Hepatocyte (in vitro differentiated cells): ENCODE results near the gene LPAR2. TPM values are rescaled to one million over a fixed set of nuclear protein-coding genes. Genes with fewer than 3 reads are reported as not detected.

Experiments used
- DNase-seq: peaks from one replicate; pipeline ENCODE4 v3.0.0-alpha.2; 2016; ENCODE audit warnings: low spot score
- H2AFZ ChIP-seq: fragments of 200-600 bp; sonication (generic); 2 replicates; pipeline ENCODE4 v1.6.0; 2016; ENCODE audit warnings: antibody characterized with exemption, mild to moderate bottlenecking
- H3K27ac ChIP-seq: fragments of 200-600 bp; sonication (generic); 2 replicates; pipeline ENCODE4 v1.5.1; 2016; ENCODE audit warnings: mild to moderate bottlenecking
- H3K27me3 ChIP-seq: fragments of 200-600 bp; sonication (generic); 2 replicates; pipeline ENCODE4 v1.6.1; 2016
- H3K36me3 ChIP-seq: fragments of 200-600 bp; sonication (generic); replicated peaks from 2 replicates; pipeline ENCODE4 v1.5.1; 2016; ENCODE audit warnings: low read depth; ENCODE audit not compliant: insufficient read depth
- H3K4me1 ChIP-seq: fragments of 200-600 bp; sonication (generic); 2 replicates; pipeline ENCODE4 v1.5.1; 2016; ENCODE audit warnings: mild to moderate bottlenecking, moderate library complexity; ENCODE audit not compliant: insufficient read depth
- H3K4me2 ChIP-seq: fragments of 200-600 bp; sonication (generic); 2 replicates; pipeline ENCODE4 v1.6.0; 2016
- H3K4me3 ChIP-seq: fragments of 200-600 bp; sonication (generic); 2 replicates; pipeline ENCODE4 v1.5.1; 2016; ENCODE audit warnings: mild to moderate bottlenecking
- H3K79me2 ChIP-seq: fragments of 200-600 bp; sonication (generic); 2 replicates; pipeline ENCODE4 v1.6.0; 2017; ENCODE audit warnings: mild to moderate bottlenecking
- H3K9me2 ChIP-seq: fragments of 200-600 bp; sonication (generic); replicated peaks from 2 replicates; pipeline ENCODE4 v1.6.0; 2017; ENCODE audit warnings: mild to moderate bottlenecking; ENCODE audit not compliant: insufficient read depth
- H3K9me3 ChIP-seq: fragments of 200-600 bp; sonication (generic); 2 replicates; pipeline ENCODE4 v1.5.1; 2016; ENCODE audit warnings: low read depth, mild to moderate bottlenecking
- H4K20me1 ChIP-seq: fragments of 200-600 bp; sonication (generic); 2 replicates; pipeline ENCODE4 v1.6.0; 2016; ENCODE audit warnings: mild to moderate bottlenecking; ENCODE audit not compliant: insufficient read depth, poor library complexity, severe bottlenecking
- CTCF ChIP-seq: fragments of 200-600 bp; sonication (generic); IDR thresholded peaks from 2 replicates; pipeline ENCODE4 v1.5.1; 2016; ENCODE audit warnings: antibody characterized with exemption, mild to moderate bottlenecking; ENCODE audit not compliant: poor library complexity
- EZH2 ChIP-seq: fragments of 200-600 bp; sonication (generic); IDR thresholded peaks from 2 replicates; pipeline ENCODE4 v1.6.1; 2016; ENCODE audit warnings: antibody characterized with exemption, mild to moderate bottlenecking, borderline replicate concordance
- EZH2phosphoT487 ChIP-seq: fragments of 200-600 bp; sonication (generic); IDR thresholded peaks from one replicate; pipeline ENCODE4 v1.6.1; 2018; ENCODE audit warnings: antibody characterized with exemption, mild to moderate bottlenecking, low read depth, moderate library complexity; ENCODE audit not compliant: unreplicated experiment, severe bottlenecking
- WGBS: methylation state at CpG from one replicate; pipeline ENCODE4 v1.1.6; 2016; ENCODE audit warnings: low lambda C conversion rate; ENCODE audit errors: missing lambda C conversion rate; 5-methylcytosine and 5-hydroxymethylcytosine counted together
- polyA plus RNA-seq: library from polyadenylated mRNA; unstranded; fragments of >200 nt; fragmentation: Nextera tagmentation; extraction: Ambion mirVana; gene quantifications from 2 replicates; pipeline ENCODE4 v1.2.1, GENCODE V29; 2016
- total RNA-seq: library from RNA; depleted of rRNA; stranded (reverse); fragments of >200 nt; gene quantifications from 2 replicates; pipeline ENCODE4 v1.2.3, GENCODE V29; 2014

The LPAR2 gene
- total and polyA plus RNA-seq, 2 experiments from 2014 or later = 20.1 to 33.1 TPM

- no peak for DNase-seq
- Histone ChIP-seq H3K79me2 (no peaks in the 10 kb centered on the region), H3K4me3 (no peak overlapping the region), H3K27ac (no peak overlapping the region), H4K20me1 (no peaks in the 10 kb centered on the region), H3K9me2 (no peaks in the 10 kb centered on the region), H2AFZ (no peak overlapping the region), H3K27me3 (no peaks in the 10 kb centered on the region), H3K4me1 (no peaks in the 10 kb centered on the region), H3K4me2 (no peak overlapping the region), H3K36me3 (no peaks in the 10 kb centered on the region), H3K9me3 (no peaks in the 10 kb centered on the region)
- WGBS = 98% methylated on average over 18 of the region's 22 CpGs
- no peak for TF ChIP-seq CTCF
- no peak for TF ChIP-seq EZH2
- TF ChIP-seq EZH2phosphoT487 = no peak
These were observed 5.9 kb upstream of the LPAR2 start for GRCh38 chr19:19633711-19634515.

- 80% methylated on average over 5 of the region's 5 CpGs for WGBS
- Histone ChIP-seq H4K20me1 (no peaks in the 10 kb centered on the region), H3K36me3 (no peaks in the 10 kb centered on the region)
These were observed 4.6 kb upstream of the LPAR2 start for GRCh38 chr19:19632661-19633060.

GRCh38 chr19:19631346-19631745 is 3.3 kb upstream of the LPAR2 start:
- Histone ChIP-seq H3K4me2 (no peak overlapping the region), H2AFZ (no peak overlapping the region), H3K9me3 (no peaks in the 10 kb centered on the region), H3K36me3 (no peaks in the 10 kb centered on the region), H3K4me1 (no peaks in the 10 kb centered on the region), H3K79me2 (no peaks in the 10 kb centered on the region), H3K4me3 (no peak overlapping the region), H3K27me3 (no peaks in the 10 kb centered on the region), H3K27ac (no peak overlapping the region), H3K9me2 (no peaks in the 10 kb centered on the region), H4K20me1 (no peaks in the 10 kb centered on the region)
- no peak for DNase-seq
- 93% methylated on average over 7 of the region's 7 CpGs for WGBS
- TF ChIP-seq EZH2 (no peak), CTCF (no peak), EZH2phosphoT487 (no peak)

More at GRCh38 chr19:19632661-19633060, 4.6 kb upstream of the LPAR2 start:
- TF ChIP-seq EZH2 (no peak), CTCF (no peak), EZH2phosphoT487 (no peak)
- no peaks in the 10 kb centered on the region for H3K79me2 ChIP-seq
- no peak overlapping the region for H3K4me2 ChIP-seq
- H2AFZ ChIP-seq = no peak overlapping the region
- no peak for DNase-seq
- H3K9me3 ChIP-seq = no peaks in the 10 kb centered on the region
- H3K27ac ChIP-seq = no peak overlapping the region
- H3K9me2 ChIP-seq = no peaks in the 10 kb centered on the region
- H3K27me3 ChIP-seq = no peaks in the 10 kb centered on the region
- no peak overlapping the region for H3K4me3 ChIP-seq
- H3K4me1 ChIP-seq = no peaks in the 10 kb centered on the region
